GM12865 (cell line): ENCODE measurements around the gene GOLPH3.
"Not testable (repeated sequence)": the region's sequence is repeated elsewhere in the genome, so short reads cannot be mapped to it uniquely, and the experiment has no call there.

Experiments
- DNase-seq: peaks from one replicate; pipeline ENCODE4 v3.0.0; 2010; ENCODE audit warnings: low read depth
- H3K4me3 ChIP-seq: 2 replicates; pipeline ENCODE4 v1.5.1; 2011; ENCODE audit warnings: mild to moderate bottlenecking, low read depth, low read length, control low read depth
- CTCF ChIP-seq: IDR thresholded peaks from 2 replicates; pipeline ENCODE4 v1.5.1; 2011; ENCODE audit warnings: low read length, control low read depth, low read depth, inconsistent platforms; ENCODE audit not compliant: insufficient read depth; ENCODE audit errors: missing control alignments

GOLPH3 gene

GRCh38 chr5:32174011-32174870 lies at the start of gene GOLPH3:
Gene GOLPH3, minus strand, starts transcription at chr5:32174319. Its CDS starts 285 bp downstream, at chr5:32174034.
- TF ChIP-seq CTCF = peak; percentile 10
- peak within 1 kb of the TSS; percentile 100 for H3K4me3 ChIP-seq
- peak; percentile 95 for DNase-seq

GRCh38 chr5:32222723-32223470 lies 48.8 kb upstream of the GOLPH3 start:
- no peak for TF ChIP-seq CTCF
- DNase-seq = no peak
- H3K4me3 ChIP-seq = no peak overlapping the region

GRCh38 chr5:32217886-32218396 lies 43.8 kb upstream of the GOLPH3 start:
- peak; percentile 50 for DNase-seq
- no peak overlapping the region for H3K4me3 ChIP-seq
- TF ChIP-seq CTCF = no peak

- H3K4me3 ChIP-seq, DNase-seq: not testable (repeated sequence)
Measured at GRCh38 chr5:32214344-32214743, 40.2 kb upstream of the GOLPH3 start.

GRCh38 chr5:32210151-32210550 lies 36.0 kb upstream of the GOLPH3 start:
- DNase-seq = peak; percentile 14
- no peak overlapping the region for H3K4me3 ChIP-seq
- TF ChIP-seq CTCF = no peak

GRCh38 chr5:32208837-32209236 lies 34.7 kb upstream of the GOLPH3 start:
- H3K4me3 ChIP-seq, DNase-seq: not testable (repeated sequence)

GRCh38 chr5:32207355-32207634 lies 33.2 kb upstream of the GOLPH3 start:
- no peak for TF ChIP-seq CTCF
- H3K4me3 ChIP-seq = no peak overlapping the region
- DNase-seq = no peak
